Stomach smooth muscle (tissue), 2 donors: ENCODE results near the gene MAP7.

Experiments used
- H3K27ac ChIP-seq: one replicate; pipeline ENCODE4 v1.7.0; 2013; ENCODE audit warnings: mild to moderate bottlenecking, low read length, inconsistent platforms
- H3K27me3 ChIP-seq, 2 donors: one replicate each; pipeline ENCODE4 v1.7.0; 2013; ENCODE audit warnings: low read length in 2 of 2; ENCODE audit not compliant: insufficient read depth in 2 of 2, control insufficient read depth in 1 of 2
- H3K36me3 ChIP-seq, 2 donors: one replicate each; pipeline ENCODE4 v1.7.0; 2013; ENCODE audit warnings: low read length in 2 of 2; ENCODE audit not compliant: control insufficient read depth in 2 of 2, insufficient read depth in 2 of 2
- H3K4me1 ChIP-seq: one replicate; pipeline ENCODE4 v1.7.0; 2013; ENCODE audit warnings: low read length; ENCODE audit not compliant: control insufficient read depth, insufficient read depth
- H3K4me3 ChIP-seq, 2 donors: one replicate each; pipeline ENCODE4 v1.7.0; 2013; ENCODE audit warnings: low read length in 2 of 2
- H3K9ac ChIP-seq, 2 donors: one replicate each; pipeline ENCODE4 v1.7.0; 2013; ENCODE audit warnings: low read length in 2 of 2, mild to moderate bottlenecking in 1 of 2
- H3K9me3 ChIP-seq, 2 donors: one replicate each; pipeline ENCODE4 v1.7.0; 2013; ENCODE audit warnings: low read length in 2 of 2; ENCODE audit not compliant: control insufficient read depth in 2 of 2
- donor health status: healthy.
- donor health status: Pancreatic carcinoma.

MAP7 gene

DNA sequence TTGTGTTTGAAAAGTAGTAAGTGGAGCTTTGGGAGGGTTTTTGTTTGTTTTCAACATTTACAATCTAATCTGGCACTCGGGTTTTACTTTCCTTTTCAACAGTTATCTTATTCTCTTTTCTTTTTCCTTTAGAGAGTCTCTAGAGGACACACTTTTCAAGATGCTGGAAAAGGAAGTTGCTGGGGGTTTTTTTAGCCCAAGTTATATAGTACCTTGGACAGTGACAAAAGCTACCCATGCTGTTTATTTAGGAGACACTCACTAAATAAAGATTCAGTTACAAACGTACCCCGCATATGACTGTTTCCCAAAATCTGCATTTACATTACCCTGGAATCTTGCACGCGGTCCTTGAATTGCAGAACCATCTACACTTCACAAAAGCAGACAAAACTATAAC is 78.8 kb downstream of the MAP7 start:
- H3K4me1 ChIP-seq, result no peaks in the 10 kb centered on the region
- no peak overlapping the region for H3K27ac ChIP-seq
- H3K36me3 ChIP-seq, result no peaks in the 10 kb centered on the region
- H3K9ac ChIP-seq, result no peak overlapping the region
- no peak overlapping the region for H3K4me3 ChIP-seq
- H3K27me3 ChIP-seq, result no peaks in the 10 kb centered on the region
- H3K9me3 ChIP-seq, result no peaks in the 10 kb centered on the region

DNA sequence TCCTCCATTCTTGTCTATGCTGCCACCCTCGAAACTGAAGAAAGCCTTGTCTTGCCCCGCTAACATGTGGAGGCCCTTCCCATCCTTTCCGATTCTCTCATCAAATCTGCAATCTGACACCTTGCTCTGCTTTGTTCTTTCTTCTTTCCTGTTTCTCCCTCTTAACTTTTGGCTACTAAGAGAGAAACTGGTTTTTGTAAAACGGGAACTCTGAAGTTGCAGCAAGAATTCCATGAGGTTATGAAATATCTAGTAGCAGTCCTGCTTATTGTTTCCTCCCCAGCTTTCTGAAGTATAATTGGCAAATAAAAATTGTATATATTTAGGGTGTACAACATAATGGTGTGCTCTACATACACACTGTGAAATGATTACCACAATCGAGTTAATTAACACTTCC is 80.2 kb downstream of the MAP7 start:
- Histone ChIP-seq H3K27me3 (no peaks in the 10 kb centered on the region), H3K4me1 (no peaks in the 10 kb centered on the region), H3K4me3 (no peak overlapping the region), H3K9ac (no peak overlapping the region), H3K36me3 (no peaks in the 10 kb centered on the region), H3K9me3 (no peaks in the 10 kb centered on the region), H3K27ac (no peak overlapping the region)

DNA sequence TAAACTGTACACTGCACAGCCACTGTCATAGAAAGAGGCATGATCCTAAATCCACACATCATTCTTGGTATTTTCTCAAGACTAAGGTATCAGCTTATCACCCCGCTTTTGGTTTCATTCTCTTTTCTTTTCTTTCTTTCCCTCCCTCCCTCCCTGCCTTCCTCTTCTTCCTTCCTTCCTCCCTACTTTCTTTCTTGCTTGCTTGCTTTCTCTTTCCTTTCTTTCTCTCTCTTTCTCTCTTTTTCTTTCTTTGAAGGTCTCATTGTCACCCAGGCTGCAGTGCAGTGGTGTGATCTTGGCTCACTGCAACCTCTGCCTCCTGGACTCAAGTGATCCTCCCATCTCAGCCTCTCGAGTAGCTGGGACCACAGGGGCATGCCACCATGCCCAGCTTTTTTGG is 81.1 kb downstream of the MAP7 start:
- no peaks in the 10 kb centered on the region for H3K9me3 ChIP-seq
- no peak overlapping the region for H3K27ac ChIP-seq
- H3K36me3 ChIP-seq, result no peaks in the 10 kb centered on the region
- H3K4me3 ChIP-seq, result no peak overlapping the region
- H3K4me1 ChIP-seq, result no peaks in the 10 kb centered on the region
- H3K9ac ChIP-seq, result no peak overlapping the region
- H3K27me3 ChIP-seq, result no peaks in the 10 kb centered on the region

DNA sequence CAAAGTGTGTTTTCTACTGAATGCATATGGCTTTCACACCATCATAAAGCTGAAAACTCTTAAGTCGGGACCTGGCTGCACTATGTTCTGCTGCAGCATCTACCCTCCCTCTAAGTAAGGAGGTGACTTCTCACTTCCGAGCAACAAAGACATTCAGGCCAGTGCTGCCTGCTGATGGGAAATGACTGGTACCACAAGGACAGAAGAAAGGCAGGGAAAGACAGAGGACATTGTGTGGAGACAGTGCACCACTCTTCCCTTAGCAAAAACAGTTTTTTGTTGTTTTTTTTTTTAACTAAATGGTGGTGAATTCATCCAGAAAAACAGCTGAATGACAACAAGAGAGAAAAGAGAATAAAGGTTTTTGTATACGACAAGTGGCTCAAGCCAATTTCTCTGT is 81.5 kb downstream of the MAP7 start:
- Histone ChIP-seq H3K9me3 (no peaks in the 10 kb centered on the region), H3K4me3 (no peak overlapping the region), H3K27ac (no peak overlapping the region), H3K27me3 (no peaks in the 10 kb centered on the region), H3K4me1 (no peaks in the 10 kb centered on the region), H3K36me3 (no peaks in the 10 kb centered on the region), H3K9ac (no peak overlapping the region)

DNA sequence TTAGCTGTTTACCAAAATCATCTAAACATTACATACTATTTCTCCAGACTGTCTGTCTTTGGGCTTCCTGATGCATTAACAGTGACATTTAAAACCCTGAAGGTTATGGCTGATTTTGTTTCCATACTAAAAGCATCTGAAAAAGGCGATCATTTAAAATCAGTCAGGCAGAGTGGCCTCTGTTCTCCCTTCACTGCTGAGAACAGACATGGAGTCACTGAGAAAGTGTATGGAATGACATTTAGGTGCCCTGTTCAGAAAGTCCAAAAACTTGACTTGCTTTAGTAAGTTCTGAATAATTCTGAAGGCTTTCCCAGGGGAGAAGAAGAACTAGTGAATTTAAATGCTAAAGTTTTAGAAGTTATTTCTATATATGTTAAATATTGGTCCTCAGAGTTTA is 83.0 kb downstream of the MAP7 start:
- no peaks in the 10 kb centered on the region for H3K27me3 ChIP-seq
- H3K9me3 ChIP-seq, result no peaks in the 10 kb centered on the region
- H3K9ac ChIP-seq, result no peak overlapping the region
- H3K4me1 ChIP-seq, result no peaks in the 10 kb centered on the region
- no peaks in the 10 kb centered on the region for H3K36me3 ChIP-seq
- no peak overlapping the region for H3K4me3 ChIP-seq
- H3K27ac ChIP-seq, result no peak overlapping the region

DNA sequence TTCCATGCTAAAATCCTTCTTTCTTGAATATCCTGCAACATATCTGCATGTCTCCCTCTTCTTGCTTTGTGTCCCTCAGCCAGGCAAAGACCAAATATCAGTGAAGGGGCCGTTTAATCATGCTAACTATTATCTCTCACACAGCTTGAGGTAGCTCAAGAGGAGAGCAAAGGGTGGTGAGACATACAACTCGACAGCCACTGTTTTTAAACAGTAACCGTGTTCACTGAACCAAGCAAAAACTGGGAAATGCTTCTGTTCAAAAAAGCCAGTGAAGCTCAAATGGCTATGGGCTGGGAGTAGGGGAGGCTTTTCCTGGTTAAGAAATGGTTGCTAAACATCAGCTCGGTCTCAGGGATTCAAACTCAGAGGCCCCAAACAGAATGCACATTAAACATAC is 83.4 kb downstream of the MAP7 start:
- Histone ChIP-seq H3K27ac (no peak overlapping the region), H3K27me3 (no peaks in the 10 kb centered on the region), H3K4me1 (no peaks in the 10 kb centered on the region), H3K36me3 (no peaks in the 10 kb centered on the region), H3K9ac (no peak overlapping the region), H3K4me3 (no peak overlapping the region), H3K9me3 (no peaks in the 10 kb centered on the region)

DNA sequence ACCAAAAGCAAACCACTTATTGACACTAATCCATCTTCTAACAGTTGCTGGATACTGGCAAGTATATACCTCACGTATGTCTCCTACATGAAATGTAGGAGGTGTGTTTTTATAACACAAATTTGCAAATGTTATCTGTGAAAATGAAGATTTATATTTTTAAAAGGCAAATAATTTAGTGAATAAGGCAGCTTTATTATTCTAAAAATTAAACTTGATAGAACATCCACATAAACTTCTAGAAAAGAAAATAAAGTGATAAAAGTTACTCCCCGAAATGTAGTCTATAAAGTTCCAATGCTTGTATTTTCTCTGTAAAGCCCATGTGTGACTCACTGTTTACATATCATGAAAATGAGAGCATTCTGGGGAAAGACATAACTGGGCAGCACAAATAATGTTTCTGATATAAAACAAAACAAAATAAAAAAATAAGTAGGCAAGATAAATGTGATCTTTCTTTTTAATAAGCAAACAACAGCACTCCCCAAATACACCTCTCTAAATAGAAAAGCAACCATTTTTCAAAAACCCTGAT is 84.4 kb downstream of the MAP7 start:
- no peaks in the 10 kb centered on the region for H3K4me1 ChIP-seq
- H3K27ac ChIP-seq, result no peak overlapping the region
- no peaks in the 10 kb centered on the region for H3K9me3 ChIP-seq
- no peak overlapping the region for H3K4me3 ChIP-seq
- no peaks in the 10 kb centered on the region for H3K27me3 ChIP-seq
- H3K36me3 ChIP-seq, result no peaks in the 10 kb centered on the region
- no peak overlapping the region for H3K9ac ChIP-seq

DNA sequence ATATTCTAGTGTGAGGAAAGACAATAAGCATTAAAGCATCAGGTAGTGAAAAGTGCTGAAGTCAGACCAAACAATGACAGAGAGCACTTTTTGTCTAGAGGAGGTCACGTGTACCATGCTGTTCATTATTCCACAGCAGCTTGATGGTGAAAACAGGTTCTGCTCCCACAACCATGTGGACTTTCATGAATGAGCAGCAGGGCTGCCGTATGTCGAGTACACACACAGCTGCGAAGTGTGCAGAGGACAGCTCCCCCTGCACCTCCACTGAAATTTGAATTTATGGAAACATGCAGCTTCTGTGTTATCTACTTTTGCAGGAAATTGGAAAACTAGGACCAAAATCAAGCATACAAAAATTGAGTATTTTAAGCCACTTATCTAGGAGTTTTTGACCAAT is 85.3 kb downstream of the MAP7 start:
- Histone ChIP-seq H3K27me3 (no peaks in the 10 kb centered on the region), H3K27ac (no peak overlapping the region), H3K4me3 (no peak overlapping the region), H3K36me3 (no peaks in the 10 kb centered on the region), H3K9me3 (no peaks in the 10 kb centered on the region), H3K4me1 (no peaks in the 10 kb centered on the region), H3K9ac (no peak overlapping the region)

DNA sequence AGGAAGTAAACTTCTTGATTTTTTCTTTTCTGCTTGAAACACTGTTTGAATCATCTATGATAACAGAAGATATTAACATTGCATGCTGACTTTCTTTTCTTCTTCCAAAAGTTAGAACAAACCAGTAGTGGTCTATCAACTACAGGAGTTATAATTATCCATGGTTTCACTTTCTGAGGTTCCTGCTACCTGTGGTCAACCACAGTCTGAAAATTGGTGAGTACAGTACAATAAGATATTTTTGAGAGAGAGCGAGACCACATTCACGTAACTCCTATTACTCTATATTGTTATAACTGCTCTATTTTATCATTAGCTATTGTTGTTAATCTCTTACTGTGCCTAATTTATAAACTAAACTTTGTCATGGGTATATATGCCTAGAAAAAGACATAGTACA is 86.1 kb downstream of the MAP7 start:
- Histone ChIP-seq H3K36me3 (no peaks in the 10 kb centered on the region), H3K27me3 (no peaks in the 10 kb centered on the region), H3K9me3 (no peaks in the 10 kb centered on the region), H3K9ac (no peak overlapping the region), H3K27ac (no peak overlapping the region), H3K4me1 (no peaks in the 10 kb centered on the region), H3K4me3 (no peak overlapping the region)

DNA sequence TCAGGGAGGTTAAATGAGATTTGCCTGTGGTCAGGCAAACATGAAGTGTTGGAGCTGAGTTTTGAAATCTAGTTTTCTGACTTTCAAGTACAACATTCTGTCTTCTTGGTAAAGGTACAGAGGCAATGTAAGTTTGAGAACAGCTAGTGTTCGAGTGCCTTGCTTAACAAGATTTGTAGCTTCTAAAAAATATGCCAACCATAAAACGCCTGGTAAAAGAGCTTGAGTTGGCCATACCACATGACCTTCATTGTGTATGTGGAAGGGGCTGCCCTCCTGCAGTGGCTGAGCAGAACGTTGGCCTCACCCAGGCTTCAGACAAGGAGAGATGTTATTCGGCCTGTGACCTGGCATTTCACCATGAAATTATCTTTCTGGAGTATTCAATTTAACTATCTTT is 86.5 kb downstream of the MAP7 start:
- Histone ChIP-seq H3K9me3 (no peaks in the 10 kb centered on the region), H3K36me3 (no peaks in the 10 kb centered on the region), H3K27ac (no peak overlapping the region), H3K9ac (no peak overlapping the region), H3K4me1 (no peaks in the 10 kb centered on the region), H3K4me3 (no peak overlapping the region), H3K27me3 (no peaks in the 10 kb centered on the region)

DNA sequence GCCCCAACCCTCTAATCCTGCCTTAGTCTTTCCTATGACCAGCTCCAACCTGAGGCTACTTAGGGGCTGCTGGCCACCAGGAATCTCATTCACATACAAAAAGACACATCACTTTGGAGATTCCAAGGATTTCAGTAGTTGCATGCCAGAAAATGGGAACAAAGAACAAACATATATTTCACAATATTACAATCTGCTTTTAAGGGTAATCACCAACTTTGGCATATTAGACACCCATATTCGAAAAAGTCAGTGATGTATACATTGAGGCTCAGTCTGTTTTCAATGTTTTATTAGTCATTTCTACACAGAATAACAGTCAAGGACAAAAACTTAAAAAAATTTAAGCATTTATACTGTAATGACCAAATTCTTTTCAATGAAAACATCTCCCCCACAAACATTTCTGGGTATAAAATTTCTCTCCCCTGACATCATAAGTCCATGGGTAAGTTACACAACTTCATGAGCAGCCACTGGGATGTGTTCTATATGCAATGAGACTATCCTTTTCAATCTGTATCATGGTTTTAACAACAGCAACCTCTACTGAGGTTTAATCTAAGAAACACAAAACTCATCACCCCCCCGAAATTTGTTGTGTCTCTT is 103.5 kb downstream of the MAP7 start:
- Histone ChIP-seq H3K36me3 (no peaks in the 10 kb centered on the region), H3K4me1 (no peaks in the 10 kb centered on the region), H3K27ac (no peak overlapping the region), H3K9ac (no peak overlapping the region), H3K4me3 (no peak overlapping the region), H3K9me3 (peaks cover 0 to 3% of the 10 kb centered on the region in 2 donors), H3K27me3 (no peaks in the 10 kb centered on the region)
